CD4-positive, alpha-beta T cell treated with Interleukin-1 beta for 1 hour (primary cell): ENCODE results near the gene GFRA1.

Source experiments
- DNase-seq, 2 donors: peaks; one replicate each; pipeline ENCODE4 v3.0.0-alpha.2; 2020 to 2022

GFRA1 gene, protein sequence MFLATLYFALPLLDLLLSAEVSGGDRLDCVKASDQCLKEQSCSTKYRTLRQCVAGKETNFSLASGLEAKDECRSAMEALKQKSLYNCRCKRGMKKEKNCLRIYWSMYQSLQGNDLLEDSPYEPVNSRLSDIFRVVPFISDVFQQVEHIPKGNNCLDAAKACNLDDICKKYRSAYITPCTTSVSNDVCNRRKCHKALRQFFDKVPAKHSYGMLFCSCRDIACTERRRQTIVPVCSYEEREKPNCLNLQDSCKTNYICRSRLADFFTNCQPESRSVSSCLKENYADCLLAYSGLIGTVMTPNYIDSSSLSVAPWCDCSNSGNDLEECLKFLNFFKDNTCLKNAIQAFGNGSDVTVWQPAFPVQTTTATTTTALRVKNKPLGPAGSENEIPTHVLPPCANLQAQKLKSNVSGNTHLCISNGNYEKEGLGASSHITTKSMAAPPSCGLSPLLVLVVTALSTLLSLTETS

DNA sequence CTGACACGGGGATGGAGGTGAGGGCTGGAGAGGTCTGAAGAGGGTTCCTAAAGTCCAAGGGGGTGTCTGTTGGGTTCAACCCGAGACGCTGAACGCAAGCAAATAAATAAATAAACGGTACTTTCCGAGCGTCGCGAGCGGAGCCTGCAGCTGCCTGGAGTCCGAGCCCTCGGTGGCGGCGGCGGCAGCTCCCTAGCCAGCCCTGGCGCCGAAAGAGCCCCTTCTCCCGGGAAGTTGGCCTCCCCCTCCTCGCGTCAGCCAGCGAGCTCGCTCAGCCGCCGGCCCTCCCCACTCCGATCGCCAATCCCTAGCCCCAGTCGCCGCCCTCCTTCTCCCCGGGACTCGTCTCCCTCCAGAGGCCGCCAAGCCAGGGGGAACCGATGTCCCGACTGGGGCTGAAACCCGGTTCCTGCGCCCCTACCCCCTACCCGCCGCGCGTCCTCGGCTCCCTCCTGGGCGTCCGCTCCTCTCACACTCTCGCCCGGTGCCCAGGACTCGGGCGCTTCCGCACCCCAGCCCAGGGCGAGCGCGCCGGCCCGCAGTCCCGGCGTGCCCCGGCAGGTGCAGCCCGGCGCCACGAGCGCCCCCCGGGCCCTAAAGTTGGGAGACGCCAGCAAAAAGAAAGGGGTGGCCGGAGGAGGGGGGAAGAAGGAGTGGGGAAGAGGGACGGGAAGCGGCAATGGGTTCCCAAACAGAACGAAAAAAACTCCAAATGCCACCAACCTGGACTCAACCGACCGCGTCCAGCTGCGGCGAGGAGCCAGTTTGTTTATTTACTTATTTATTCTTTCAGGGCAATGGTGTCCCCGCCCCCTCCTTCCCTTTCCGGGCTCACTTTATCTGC lies at the start of gene GFRA1:
Gene GFRA1, minus strand, starts transcription at position 767 of the 844 bp plus-strand sequence. CDS start 1,177 bp downstream, outside the sequence.
- DNase-seq: no peak

- no peak for DNase-seq
These were observed 43.5 kb upstream of the GFRA1 start for GRCh38 chr10:116316503-116316902.

DNA sequence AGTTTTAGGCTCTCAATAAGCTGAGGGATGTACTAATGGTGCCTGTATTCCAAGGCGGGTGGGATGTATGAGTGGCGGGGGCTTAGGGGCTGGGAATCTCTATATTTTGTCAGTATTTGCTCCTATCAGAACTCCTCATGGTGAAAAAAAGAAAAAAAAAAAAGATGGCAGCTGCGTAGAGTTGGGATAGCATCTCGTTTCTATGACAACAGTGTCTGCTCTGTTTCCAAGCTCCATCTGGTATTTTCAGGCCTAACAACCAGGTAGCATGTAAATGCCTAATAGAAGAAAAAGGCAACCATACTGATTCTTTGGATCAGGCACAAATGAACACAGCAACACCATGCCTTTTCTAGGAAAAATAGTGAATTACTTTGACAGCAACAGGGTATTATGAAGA lies 39.5 kb upstream of the GFRA1 start:
- no peak for DNase-seq

DNA sequence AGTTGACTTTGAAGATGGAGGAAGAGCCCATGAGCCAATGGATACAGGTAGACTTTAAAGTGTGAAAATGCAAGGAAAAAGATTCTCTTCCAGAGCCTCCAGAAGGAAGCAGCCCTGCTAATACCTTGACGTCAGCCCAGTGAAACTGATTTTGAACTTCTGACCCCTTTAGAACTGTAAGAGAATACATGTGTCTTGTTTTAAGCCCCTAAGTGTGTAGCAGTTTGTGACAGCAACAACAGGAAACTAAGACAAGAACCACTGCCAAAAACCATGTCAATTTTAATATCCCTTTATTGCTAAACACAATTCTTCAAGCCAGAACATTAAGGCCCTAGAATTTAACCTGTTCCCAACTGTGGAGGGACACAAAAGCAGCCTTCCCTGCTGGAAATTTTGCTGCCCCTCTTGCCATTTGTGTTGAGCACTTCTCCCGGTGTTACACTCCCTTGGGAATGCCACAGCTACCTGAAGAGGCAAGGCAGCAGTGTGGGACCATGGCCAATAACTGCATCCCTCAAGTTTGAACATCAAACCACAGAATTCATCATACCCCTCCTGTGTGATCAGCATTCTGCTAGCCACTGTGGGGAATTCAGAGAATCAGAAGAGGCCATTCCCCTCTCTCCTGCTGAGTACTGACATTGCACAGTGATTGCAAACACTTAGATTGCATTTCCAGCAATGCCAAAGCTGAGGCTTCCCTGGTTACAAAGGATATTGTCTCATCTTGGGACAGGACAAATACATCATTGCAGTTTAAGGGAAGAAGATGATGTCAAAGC lies 38.9 kb upstream of the GFRA1 start:
- no peak for DNase-seq

DNA sequence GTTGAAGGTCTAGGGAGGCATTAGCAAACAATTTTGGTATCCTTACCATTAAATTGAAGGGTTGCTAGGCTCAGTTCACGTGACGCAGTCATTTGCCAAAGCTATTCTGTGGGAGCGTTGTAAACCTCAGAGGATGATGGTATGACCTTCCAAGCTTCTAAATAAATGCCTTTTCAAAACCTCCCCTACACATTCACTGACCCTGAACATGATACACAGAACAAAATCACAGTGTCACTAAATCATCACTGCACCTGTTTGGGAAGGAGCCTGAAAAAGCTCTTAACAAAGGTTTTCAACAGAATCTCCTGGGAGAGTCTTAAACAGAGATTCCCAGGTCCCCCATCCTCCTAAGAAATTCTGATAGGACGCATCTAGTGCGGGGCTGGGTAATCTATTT lies 38.0 kb upstream of the GFRA1 start:
- DNase-seq: no peak

DNA sequence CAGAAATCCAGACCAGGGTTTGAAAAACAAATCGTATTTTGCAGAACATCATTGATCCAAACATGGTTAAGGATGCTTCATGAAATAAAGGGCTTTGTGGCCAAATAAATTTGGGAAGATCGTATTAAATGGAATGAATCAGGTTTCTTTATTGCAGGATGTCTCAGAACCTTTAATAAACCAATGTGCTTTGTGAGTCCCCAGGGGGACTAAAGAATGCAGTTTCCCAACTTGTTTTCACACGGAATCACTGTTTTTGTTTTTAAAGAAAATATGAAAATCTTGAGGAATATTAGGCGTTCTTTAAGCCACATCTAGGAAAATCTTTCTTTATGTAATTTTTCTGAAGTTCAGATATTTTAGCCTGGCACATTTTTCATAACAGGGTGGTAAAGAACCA lies 34.4 kb upstream of the GFRA1 start:
- no peak for DNase-seq

DNA sequence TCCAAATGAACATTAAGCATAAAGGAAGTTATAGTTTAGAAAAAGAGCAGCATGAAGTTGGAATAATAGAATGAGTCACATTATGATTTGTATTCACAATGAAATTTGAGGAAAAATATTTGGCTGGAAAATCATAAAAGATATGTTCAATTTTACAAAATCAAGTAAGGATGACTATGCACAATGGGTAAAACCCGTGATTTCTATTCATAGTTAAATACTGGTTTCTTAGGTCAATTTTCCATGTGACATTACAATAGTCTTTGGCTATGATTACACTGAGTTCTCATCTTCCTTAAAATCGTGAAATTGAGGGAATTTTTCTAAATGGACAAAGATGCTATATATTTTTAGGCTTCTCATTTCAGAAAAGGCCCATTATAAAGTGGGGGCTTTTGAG lies 33.8 kb upstream of the GFRA1 start:
- DNase-seq: no peak

DNA sequence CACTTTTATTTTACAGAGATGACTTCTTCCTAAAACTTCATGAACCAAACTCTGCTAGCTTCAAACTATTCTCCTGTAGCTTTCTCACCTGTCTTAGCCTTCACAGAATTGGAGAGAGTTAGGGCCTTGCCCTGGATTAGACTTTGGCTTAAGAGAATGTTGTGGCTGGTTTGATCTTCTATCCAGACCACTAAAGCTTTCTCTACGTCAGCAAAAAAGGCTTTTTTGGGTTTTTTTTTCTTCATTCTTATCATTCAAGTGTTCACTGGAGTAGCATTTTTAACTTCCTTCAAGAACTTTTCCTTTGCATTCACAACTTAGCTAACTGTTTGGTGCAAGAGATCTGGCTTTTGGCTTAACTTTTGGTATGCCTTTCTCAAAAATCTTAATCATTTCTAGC lies 31.9 kb upstream of the GFRA1 start:
- DNase-seq: no peak

DNA sequence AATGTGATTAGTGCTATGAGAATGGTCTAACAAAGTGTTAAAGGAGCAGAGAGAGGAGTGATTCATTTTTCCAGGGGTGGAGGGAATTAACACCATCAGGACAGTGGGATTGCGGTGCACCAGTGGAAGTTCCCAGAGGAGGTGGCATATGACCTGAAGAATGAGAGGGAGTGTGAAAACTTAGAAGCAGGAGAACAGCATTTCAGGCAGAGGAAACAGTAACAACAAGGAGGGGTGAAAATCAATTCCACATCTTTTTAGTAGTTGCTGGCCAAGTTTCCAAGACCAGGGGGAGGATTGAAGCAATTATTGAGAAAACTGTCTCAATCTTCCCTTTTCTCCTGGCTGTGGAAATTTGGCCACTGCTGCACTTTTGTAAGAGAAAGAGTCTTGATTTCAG lies 27.5 kb upstream of the GFRA1 start:
- no peak for DNase-seq

- DNase-seq: no peak
These were observed 25.6 kb upstream of the GFRA1 start for GRCh38 chr10:116298586-116298985.

GRCh38 chr10:116296291-116296721 lies 23.3 kb upstream of the GFRA1 start:
- no peak for DNase-seq

- no peak for DNase-seq
These were observed 19.5 kb upstream of the GFRA1 start for GRCh38 chr10:116292493-116292892.

DNA sequence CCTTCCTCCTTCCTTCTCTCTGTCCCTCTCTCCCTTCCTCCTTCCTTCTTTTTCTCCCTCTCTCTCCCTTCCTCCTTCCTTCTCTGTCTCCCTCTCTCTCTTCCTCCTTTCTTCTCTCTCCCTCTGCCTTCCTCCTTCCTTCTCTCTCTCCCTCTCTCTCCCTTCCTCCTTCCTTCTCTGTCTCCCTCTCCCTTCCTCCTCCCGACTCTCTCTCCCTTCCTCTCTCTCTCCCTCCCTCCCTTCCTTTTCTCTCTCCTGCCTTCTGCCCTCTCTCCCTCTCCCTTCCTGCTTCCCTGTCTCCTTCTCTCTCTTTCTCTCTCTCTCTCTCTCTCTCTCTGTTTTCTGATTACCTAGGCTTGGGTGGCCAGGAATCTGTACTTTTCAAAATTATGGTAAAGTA lies 16.6 kb upstream of the GFRA1 start:
- DNase-seq: no peak

- DNase-seq: no peak
These were observed 15.0 kb upstream of the GFRA1 start for GRCh38 chr10:116287906-116288501.

- no peak for DNase-seq
These were observed 13.7 kb upstream of the GFRA1 start for GRCh38 chr10:116286626-116287200.

- DNase-seq: no peak
These were observed 8.8 kb upstream of the GFRA1 start for GRCh38 chr10:116281775-116282174.

- DNase-seq: no peak
These were observed 5.8 kb upstream of the GFRA1 start for GRCh38 chr10:116278846-116279245.

GRCh38 chr10:116276981-116277380 lies 4.0 kb upstream of the GFRA1 start:
- no peak for DNase-seq

GRCh38 chr10:116274064-116274904 lies 1.3 kb upstream of the GFRA1 start:
- DNase-seq: no peak

GRCh38 chr10:116271593-116272439 lies 1.2 kb downstream of the GFRA1 start:
- no peak for DNase-seq
